Endometrial microvascular endothelial cells (primary cell): ENCODE results near the gene AGAP1. TPM values are rescaled to one million over a fixed set of nuclear protein-coding genes. Genes with fewer than 3 reads are reported as not detected.

Source experiments
- in situ Hi-C: cut with HindIII; loops from 2 replicates; pipeline ENCODE4 v1.10.0; 2017; ENCODE audit warnings: low sequenced_read_pairs, low pct_unique_long_range_greater_than_20kb; ENCODE audit errors: inconsistent ontology term
- total RNA-seq: library from RNA; depleted of rRNA; stranded (reverse); fragments of >200 nt; gene quantifications from one replicate; pipeline ENCODE4 v1.2.3, GENCODE V29; 2015; ENCODE audit errors: inconsistent ontology term

The AGAP1 gene
- 19.4 TPM for total RNA-seq

DNA sequence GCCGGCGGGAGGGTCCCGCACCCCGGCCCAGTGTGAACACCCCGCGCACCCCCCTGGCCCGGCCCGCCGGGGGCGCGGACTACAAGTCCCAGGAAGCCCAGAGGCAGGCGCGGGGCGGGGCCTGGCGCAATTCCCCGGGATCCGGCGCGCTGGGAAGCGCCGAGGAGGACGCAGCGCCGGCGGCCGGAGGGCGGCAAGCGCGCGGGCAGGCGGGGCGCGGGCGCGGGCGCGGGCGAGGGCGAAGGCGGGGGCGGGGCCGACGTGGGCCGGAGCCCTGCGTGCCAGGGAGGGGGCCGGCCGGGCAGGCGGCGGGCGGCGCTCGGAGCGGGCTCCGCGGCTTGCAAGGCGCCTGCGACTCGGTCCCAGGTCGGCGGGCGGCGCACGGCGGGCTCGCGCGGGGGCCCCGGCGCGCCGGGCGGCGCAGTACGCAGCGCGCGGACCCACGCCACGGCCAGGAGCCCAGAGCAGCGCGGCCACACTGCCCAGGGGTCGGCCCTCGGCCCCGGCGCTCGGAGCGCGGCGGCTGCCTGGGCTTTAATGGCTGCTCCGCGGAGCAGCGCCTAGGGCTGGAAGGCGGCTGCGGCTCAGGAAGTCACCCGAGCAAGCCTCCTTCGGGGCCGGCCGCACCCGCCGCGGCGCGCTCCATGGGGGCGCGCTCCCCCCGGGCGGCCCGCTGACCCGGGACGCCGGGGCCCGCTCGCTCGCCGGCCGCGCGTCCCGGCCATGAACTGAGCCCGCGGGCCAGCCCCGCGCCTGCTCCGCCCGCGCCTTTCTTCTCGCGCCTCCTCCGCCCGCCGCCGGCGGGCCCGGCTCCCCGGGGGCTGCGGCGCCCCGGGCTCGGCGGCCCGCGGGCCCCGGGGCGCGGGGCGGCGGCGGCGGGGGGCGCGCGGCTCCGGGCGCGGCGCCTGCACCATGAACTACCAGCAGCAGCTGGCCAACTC, at the start of gene AGAP1:
Gene AGAP1 (plus strand): TSS at position 269 of the 941 bp plus-strand sequence.
- in situ Hi-C loops, result no loop called here

DNA sequence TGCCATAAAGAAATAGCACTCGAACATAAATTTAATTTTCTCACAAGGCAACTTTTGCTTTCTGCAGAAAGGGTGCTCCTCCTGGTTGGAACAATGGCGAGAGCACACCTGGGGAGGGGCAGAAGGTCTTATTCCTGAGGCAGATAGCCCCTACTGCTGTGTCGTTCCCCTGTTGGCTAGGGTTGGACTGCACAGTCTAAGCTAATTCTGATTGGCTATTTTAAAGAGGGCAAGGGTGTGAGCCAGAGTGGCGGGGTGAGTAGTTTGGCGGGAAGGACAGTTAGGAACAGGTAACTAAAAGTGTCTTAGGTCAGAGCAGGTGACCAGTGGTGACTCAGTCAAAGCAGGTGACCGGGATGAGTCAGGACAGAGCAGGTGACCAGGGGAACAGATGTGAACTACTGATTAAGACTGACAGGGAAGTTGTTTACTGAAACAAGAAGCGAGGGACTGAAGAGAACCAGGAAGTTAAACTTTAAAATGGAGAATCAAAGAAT, 49.7 kb upstream of the AGAP1 start:
- in situ Hi-C loops, result no loop called here

DNA sequence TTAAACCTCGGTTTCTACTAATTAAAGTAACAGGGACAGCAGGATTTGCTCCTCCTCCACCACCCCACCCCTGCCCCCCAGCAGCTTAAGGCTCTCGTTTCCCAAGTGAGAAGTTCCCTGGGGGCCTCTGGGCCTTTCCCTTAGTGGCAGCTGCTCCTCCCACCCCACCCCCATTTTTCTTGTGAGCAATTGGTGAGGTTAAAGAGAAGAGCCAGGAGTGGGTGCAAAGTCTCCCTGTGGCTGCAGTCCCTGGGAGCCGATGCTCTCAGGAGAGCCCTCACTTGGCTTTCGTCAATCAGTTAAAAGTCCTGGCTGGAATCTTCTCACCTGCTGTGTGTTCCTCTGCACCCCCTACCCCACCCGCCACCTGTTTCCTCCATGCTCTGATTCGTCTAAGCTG, 48.7 kb upstream of the AGAP1 start:
- in situ Hi-C loops, result no loop called here

DNA sequence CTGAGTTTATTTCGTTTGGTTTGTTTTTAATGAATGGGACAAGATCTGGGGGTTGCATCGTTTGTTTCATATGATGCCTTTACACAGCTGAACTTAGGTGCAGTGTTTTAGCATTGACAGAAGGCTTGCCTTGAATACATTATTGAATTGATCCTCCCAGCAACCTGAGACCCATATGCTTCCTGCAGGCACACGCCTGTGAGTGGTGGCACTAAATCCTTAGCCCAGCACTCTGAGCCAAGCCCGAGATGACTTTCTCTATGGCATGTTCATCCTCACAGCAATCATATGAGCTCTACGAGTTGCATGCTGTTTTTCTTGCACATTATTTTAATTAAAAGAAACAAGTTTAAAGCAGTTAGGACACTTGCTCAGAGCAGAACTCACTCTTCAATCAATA, 47.8 kb upstream of the AGAP1 start:
- in situ Hi-C loops, result no loop called here

DNA sequence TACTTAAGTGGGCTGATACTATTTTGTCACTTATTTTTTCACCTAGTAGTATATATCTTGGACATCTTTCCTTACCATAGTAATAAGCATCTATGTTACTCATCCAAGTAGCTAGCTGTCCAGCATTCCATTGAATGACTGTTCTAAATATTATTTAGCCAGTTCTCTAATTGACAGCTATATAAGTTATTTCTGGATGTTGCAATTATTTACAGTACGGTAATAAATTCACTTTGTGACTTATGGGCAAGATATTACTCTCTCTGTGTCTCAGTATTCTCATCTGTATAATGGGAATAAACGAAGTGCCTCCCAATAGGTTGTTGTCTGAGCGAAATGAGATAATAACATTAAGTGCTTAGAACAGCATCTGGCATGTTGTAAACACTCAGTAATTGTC, 46.6 kb upstream of the AGAP1 start:
- in situ Hi-C loops, result no loop called here

DNA sequence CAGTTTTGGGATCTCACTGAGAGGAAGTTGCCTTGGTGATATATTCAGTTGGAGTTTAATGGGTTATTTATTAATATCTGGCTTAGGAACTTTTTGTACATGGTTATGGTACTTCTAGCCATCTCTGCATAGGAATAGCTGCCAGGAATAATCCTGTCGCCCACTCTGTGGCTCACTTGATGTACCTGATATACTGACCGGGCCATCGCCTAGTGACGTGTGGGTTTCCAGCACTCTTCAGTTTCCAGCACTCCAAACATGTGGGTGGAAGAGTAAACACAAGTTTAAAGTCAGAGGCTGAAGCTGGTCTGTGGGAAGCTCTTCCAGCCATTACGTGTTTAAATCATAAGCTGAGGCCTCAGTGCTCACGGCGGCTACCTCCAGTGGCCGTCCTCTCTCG, 44.3 kb upstream of the AGAP1 start:
- in situ Hi-C loops, result no loop called here

DNA sequence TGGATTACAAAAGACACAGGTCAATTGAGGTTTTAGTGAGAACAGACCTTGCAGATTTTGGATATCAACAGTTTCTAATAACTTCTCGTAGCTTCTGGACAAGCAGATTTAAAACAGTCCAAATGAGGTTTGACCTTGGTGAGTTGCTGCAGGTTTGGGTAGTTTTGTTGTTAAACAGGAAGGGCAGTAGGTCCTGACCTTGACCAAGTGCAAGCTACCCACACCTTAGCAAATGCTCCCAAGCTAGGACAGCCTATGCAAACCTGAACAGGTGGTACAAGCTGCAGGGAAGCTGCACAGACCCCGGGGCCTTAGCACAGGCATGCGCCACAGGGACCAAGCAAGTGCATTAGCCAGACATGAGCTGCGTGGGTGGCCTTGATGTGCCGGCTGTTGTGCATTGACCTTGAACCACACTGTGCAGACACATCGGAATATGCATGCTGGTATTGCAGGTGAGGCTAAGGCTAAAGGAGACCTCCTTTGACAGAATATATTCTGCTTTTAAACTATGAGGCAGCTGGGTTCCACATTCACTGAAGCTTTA, 40.2 kb upstream of the AGAP1 start:
- in situ Hi-C loops, result no loop called here

DNA sequence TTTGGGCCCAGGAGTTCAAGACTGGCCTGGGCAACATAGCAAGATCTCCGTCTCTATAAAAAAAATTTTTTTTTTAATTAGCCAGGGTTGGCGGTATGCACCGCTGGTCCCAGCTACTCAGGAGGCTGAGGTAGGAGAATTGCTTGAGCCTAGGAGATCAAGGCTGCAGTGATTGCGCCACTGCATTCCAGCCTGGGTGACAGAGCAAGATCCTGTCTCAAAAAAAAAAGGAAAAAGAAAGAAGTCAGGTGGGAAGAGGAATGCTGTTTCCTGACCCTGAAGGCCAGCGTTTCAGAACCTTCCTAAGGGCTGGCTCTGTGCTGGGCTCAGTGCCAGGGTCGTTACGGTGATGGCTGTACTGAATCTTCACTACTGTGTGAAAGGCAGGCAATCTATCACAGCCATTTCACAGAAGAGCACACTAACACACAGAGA, 35.0 kb upstream of the AGAP1 start:
- in situ Hi-C loops, result no loop called here

DNA sequence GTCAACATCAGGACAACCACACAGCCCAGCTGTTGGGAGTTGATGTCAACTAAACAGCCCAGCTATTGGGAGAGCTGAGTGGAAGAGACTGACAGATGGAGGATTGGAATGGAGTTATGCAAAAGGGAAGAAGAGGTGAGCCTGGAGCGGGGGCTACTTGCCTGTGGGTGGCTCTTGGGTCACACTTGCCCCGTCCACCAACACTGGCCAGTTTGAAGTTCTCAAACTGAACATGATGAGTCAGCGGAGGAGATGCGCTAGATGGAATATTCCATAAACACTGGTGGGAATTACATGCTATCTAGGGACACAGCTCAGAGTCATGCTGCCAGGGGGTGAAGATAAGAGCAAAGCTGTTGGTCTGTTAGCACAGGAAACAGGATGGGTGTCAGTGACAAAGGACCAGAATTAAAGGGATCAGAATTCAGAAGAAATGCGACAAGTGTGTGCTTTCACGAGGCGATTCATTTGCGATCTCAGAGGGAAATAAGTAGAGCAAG, 33.2 kb upstream of the AGAP1 start:
- in situ Hi-C loops, result no loop called here

DNA sequence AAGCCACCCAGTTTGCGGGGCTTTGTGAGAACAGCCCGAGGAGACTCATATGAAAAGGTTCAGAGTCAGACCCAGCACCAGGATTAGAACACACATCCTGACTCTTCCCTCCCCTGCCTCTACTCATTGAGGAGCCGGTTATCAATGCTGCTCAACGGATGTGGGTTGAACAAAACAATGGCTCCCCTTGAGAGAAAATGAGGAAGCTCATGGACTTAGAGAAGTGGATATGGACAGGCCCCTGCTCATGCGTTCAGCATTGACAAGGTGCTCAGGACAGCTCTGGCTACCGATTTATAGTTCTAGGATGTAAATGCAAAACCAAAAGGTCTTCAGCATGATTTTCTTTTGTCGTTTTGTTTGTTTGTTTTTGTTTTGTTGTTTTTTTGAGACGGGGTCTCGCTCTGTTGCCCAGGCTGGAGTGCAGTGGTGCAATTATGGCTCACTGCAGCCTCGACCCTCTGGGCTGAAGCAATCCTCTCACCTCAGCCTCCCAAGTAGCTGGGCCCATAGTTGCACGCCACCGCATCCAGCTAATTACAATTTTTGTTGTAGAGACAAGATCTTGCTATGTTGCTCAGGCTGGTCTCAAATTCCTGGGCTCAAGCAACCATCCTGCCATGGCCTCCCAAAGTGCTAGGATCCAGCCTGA, 32.0 kb upstream of the AGAP1 start:
- in situ Hi-C loops, result no loop called here

DNA sequence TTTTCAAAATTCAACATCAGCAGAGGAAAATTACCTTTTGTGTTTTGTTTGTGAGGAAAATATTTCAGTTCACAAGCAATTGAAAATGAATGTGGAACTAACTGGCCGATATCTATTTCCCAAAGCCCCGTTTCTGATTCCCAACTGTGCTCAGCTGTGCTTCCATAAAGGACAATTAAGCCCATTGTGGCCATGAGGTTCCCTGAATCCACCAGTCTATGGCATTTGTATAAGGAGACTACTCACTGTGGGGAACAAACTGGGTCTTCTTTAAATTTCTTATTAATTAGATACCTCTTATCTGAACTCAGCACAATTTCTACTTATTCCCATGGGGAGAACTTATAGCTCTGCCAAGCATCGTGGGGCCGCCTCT, 31.4 kb upstream of the AGAP1 start:
- in situ Hi-C loops, result no loop called here

DNA sequence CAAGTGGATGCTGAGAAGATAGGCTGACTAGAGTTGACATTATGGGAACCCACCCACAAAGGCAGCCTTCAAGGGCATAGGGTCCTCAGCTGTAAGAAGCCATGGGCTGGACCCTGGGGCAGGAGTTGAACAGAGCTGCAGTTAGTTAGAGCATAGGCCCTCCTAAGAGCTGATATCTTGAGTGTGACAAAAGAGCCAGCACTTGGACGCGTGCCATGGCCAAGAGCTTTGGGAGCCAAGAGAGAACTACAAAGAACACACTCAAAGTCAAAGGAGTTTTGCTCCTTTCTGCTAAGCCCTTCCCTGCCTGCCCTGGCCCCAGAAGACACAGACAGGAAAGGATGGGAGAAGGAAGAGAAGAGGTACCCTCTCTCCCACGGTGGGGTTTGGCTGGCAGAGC, 29.9 kb upstream of the AGAP1 start:
- in situ Hi-C loops, result no loop called here

DNA sequence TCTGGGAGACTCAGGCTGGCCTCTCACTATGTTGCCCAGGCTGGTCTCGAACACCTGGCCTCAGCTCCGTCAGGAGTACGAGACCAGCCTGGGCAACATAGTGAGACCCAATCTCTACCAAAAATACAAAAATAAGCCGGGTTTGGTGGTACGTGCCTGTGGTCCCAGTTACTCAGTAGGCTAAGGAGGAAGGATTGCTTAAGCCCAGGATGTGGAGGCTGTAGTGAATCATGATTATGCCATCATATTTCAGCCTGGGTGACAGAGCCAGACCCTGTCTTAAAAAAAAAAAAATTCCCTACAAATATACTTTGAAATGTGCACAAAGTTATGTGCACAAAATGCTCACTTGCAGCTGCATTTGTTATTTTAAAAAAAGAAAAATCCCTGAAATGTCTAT, 26.3 kb upstream of the AGAP1 start:
- in situ Hi-C loops, result no loop called here

DNA sequence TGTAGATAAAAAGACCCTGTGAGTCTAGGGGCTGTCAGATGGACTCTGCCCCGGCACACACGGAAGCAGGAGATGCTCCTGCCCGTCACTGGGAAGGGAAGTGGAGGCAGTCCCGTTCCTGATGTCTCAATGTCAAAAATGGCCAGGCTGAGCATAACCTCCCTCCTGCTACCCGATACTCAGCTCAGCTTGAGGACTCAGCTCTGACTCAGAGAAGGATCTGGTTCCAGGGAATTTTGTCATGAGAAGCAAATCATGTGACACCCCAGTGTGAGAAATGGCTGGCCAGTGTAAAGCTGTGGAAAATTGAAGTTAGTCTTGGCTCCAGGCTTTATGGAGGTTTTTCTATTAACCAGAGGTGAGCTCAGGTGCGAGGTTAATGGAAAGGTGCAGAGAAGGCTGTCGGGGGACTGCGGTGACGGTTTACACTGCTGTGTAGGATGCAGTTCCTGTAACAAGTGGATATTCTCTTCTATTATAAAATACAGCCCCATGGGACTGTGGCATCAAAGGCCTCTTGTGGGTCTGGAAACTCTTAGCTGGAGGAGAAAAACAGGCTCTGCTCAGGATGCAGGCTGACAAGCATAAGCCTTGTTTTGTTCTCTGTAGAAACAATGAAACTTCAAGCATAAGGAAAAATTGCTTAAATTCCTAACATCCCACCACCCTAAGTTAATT, 24.7 kb upstream of the AGAP1 start:
- in situ Hi-C loops, result no loop called here

DNA sequence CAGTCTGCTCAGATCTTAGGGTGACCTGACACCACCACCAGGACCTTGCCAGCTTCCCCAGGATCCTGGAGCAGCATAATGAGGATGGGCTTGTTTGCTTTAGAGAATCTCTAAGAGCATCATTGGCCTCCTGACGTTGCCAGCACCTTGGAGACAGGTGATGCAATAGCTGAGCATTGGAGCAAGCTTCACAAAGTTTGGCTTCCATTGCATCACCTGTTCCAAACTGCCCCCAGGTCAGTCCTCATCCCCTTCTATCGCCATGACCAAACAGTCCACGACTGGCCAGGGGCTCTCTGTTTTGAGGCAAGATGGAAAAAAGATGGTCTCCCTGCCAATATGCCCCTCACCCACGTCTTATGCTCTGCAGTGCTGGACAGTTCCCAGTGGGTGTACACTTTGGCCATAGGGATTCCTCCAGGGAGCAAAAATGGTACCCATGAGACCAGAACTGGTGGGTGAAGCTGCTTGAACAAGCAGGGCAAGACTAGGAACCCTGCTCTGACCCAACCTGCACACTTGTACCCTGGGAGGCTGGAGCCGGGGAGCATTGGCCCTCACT, 22.6 kb upstream of the AGAP1 start:
- in situ Hi-C loops, result no loop called here

DNA sequence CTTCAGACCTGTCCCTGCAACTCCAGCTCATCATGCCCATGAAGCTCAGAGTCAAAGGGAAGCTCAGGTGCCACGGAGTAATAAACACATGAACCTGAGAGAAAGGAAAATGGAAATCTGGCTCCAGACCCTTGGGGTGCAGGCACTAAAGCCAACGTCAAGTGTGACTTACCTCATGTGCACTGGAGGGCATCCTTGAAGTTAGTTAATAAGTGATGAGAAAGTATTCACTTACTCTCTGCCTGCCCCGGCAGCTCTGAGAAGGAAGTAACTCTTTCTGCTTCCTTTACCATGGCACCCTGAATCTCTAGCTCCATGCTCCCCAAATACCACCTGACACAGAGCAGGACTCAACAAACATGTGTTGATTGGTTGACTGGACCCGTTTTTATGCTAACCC, 21.4 kb upstream of the AGAP1 start:
- in situ Hi-C loops, result no loop called here

DNA sequence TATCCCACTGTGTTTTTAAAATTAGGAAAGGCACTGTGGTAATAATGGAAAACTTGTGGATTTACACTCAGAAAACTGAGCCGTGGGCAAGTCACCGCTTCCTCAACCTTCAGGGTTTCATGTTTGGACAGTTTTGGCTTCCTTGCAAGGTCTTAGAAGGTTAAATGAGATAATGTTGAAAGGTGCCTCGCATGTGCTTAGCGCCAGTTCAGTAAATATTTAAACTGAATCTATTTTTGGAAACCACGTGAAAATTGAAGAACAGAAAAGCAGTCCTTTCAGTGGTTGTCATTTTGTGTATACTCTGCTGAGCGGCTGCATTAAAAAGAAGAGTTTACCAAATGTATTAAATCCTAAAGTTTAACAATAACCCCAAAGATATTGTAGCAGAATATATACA, 15.2 kb upstream of the AGAP1 start:
- in situ Hi-C loops, result no loop called here

DNA sequence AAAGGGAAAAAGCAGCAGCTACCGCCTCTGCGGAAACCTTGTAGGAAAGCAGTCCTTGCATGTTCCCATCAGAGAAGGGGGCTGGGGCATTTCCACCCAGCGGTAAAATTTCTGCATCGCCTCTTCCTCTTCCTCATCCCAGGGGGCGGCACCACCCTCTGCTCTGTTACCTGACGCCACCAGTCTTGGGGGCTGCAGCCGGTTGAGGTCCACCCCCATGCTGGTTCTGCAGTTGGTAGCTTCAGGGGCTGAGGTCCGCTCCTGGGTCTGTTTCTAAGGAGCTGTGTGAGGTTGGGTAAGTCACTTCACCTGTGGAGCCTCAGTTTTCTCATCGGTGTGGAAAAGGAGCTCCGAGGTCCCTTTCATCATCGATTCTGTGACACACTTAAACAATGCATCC, 14.2 kb upstream of the AGAP1 start:
- in situ Hi-C loops, result no loop called here

DNA sequence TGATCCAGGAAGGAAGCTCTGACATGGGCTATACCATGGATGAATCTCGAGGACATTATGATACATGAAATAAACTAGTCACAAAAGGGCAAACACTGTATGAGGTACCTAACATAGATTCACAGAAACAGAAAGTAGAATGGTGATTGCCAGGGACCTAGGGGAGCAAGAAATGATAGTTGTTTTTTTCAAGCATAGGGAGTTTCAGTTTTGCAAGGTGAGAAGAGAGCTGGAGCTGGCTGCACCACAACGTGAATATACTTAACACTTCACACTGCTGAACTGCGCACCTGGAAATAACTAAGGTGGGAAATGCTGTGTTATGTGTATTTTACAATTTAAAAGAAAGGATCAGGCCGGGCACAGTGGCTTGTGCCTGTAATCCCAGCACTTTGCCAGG, 13.2 kb upstream of the AGAP1 start:
- in situ Hi-C loops, result no loop called here
